Activated B cell treated with CpG ODN at 0.5 μM for 24 hours (primary cell): ENCODE measurements around the gene BTBD9. TPM values are rescaled to one million over a fixed set of nuclear protein-coding genes. Genes with fewer than 3 reads are reported as not detected.

Experiments used
- ATAC-seq: fragments of 200-7000 bp; cut with Tn5 transposase; one replicate; pipeline ENCODE4 v1.10.0; 2021; ENCODE audit warnings: low read depth, mild to moderate bottlenecking, moderate library complexity
- CTCF ChIA-PET: fragments of 350-600 bp; sonication (Branson Sonifier 250); formaldehyde crosslinking; loops from one replicate; lab custom pipeline; 2021; ENCODE audit warnings: antibody characterized with exemption; lab: Charles Lee
- POLR2A ChIA-PET: fragments of 350-600 bp; sonication (Branson Sonifier 250); formaldehyde crosslinking; loops from one replicate; lab custom pipeline; 2021; ENCODE audit warnings: antibody characterized with exemption; lab: Charles Lee
- DNase-seq: peaks from one replicate; pipeline ENCODE4 v3.0.0; 2022
- H3K27ac Mint-ChIP-seq: one replicate; pipeline ENCODE4 v1.8.0; 2020; ENCODE audit warnings: mixed read lengths
- H3K27me3 Mint-ChIP-seq: one replicate; pipeline ENCODE4 v1.8.0; 2021; ENCODE audit warnings: mixed read lengths
- H3K36me3 Mint-ChIP-seq: one replicate; pipeline ENCODE4 v1.8.0; 2021; ENCODE audit warnings: low read depth, mixed read lengths
- H3K4me1 Mint-ChIP-seq: one replicate; pipeline ENCODE4 v1.8.0; 2021; ENCODE audit warnings: mixed read lengths
- H3K4me3 Mint-ChIP-seq: one replicate; pipeline ENCODE4 v1.8.0; 2020; ENCODE audit warnings: mild to moderate bottlenecking, mixed read lengths
- H3K9me3 Mint-ChIP-seq: one replicate; pipeline ENCODE4 v1.8.0; 2020; ENCODE audit warnings: mixed read lengths
- CTCF ChIP-seq: fragments of 200-600 bp; IDR thresholded peaks from one replicate; pipeline ENCODE4 v1.8.0; 2022; ENCODE audit warnings: antibody characterized with exemption, mild to moderate bottlenecking
- intact Hi-C: fragments of 100-400 bp; cut with micrococcal nuclease; formaldehyde crosslinking; loops from one replicate; pipeline ENCODE4 v1.15.1; 2024
- total RNA-seq: library from RNA; stranded (reverse); gene quantifications from 2 replicates; pipeline ENCODE4 v1.2.3, GENCODE V29; 2022

The BTBD9 gene
- total RNA-seq, 1 donor from 2014 or later = 25.7 TPM

- Mint-ChIP-seq H3K27me3 (no peaks in the 10 kb centered on the region), H3K4me3 (no peak overlapping the region), H3K9me3 (no peaks in the 10 kb centered on the region), H3K36me3 (no peaks in the 10 kb centered on the region), H3K4me1 (no peaks in the 10 kb centered on the region), H3K27ac (no peak overlapping the region)
- ChIA-PET CTCF (no interaction called here), POLR2A (no interaction called here)
- intact Hi-C loops = no loop called here
- no peak for TF ChIP-seq CTCF
- DNase-seq (no peak), ATAC-seq (no peak)
Observed at GRCh38 chr6:38214159-38214558, 425.6 kb downstream of the BTBD9 start.

DNA sequence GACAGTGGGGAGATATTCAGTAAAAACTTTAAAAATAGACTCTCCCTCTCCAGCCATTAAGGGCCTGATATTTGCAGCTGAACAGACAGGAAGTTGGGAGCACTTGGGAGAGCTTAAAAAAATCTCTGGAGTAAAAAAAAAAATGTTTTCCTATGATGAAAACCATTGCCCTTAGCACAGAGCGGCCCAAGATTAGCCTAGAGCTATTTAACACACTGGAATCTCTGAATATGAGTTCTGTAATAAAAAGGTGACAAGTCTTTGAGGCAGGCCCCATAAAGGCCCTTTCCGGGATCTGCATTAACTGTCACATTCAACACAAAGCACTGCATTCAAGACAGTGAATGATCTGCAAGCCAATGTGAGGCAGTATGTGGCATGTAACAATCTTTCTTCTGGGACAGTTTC is 426.5 kb downstream of the BTBD9 start:
- H3K27me3 Mint-ChIP-seq = no peaks in the 10 kb centered on the region
- no peak for ATAC-seq
- no peak overlapping the region for H3K27ac Mint-ChIP-seq
- ChIA-PET POLR2A (no interaction called here), CTCF (no interaction called here)
- no peak for DNase-seq
- H3K4me1 Mint-ChIP-seq = no peaks in the 10 kb centered on the region
- intact Hi-C loops = no loop called here
- H3K9me3 Mint-ChIP-seq = no peaks in the 10 kb centered on the region
- no peak overlapping the region for H3K4me3 Mint-ChIP-seq
- H3K36me3 Mint-ChIP-seq = no peaks in the 10 kb centered on the region
- TF ChIP-seq CTCF = no peak

DNA sequence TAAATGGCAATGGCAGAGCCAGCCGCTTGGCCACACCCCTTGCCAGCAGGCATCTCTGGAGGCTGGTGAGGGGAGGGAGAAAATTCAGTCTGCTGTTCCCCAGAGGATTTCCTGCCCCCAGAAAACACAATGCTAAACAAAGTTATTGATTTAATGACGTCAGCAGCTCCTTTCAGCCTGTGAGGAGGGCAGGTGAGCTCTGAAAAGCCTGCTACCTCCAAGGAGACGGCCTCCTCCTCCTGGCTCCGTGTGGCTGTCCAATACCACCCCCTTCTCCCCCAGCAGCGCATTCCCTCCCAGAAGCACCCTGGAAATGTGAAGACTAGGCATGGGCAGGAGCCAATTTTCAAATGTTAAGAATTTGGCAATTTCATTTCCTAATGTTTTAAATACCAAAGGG is 427.1 kb downstream of the BTBD9 start:
- POLR2A ChIA-PET = no interaction called here
- Mint-ChIP-seq H3K9me3 (no peaks in the 10 kb centered on the region), H3K27ac (no peak overlapping the region), H3K36me3 (no peaks in the 10 kb centered on the region), H3K4me1 (no peaks in the 10 kb centered on the region), H3K27me3 (no peaks in the 10 kb centered on the region), H3K4me3 (no peak overlapping the region)
- intact Hi-C loops = no loop called here
- TF ChIP-seq CTCF = no peak
- ATAC-seq = no peak
- DNase-seq = no peak
- CTCF ChIA-PET = no interaction called here

DNA sequence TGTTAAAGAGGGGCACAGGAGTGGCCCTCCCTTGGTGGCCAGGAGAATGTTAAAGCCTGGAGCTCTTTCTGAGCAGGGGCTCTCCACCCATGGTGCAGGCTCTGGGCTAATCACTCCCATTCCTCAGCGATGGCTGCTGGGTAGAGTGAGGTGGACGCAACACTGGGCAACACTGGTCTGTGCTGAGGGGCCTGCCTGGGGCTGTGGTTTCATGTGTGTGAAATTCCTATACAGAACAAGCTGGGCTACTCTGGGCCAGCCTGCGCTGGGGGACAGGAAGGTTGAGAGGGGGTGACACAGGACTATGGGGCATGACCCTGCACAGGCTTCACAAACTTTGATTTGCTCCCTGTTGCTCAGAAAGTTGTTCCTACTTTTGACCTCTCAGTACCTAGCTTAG is 427.6 kb downstream of the BTBD9 start:
- Mint-ChIP-seq H3K36me3 (no peaks in the 10 kb centered on the region), H3K4me3 (no peak overlapping the region), H3K27me3 (no peaks in the 10 kb centered on the region), H3K9me3 (no peaks in the 10 kb centered on the region), H3K27ac (no peak overlapping the region), H3K4me1 (no peaks in the 10 kb centered on the region)
- intact Hi-C loops = no loop called here
- CTCF ChIA-PET = no interaction called here
- POLR2A ChIA-PET = no interaction called here
- no peak for TF ChIP-seq CTCF
- no peak for DNase-seq
- ATAC-seq = no peak

- Mint-ChIP-seq H3K27ac (no peak overlapping the region), H3K4me1 (no peaks in the 10 kb centered on the region), H3K4me3 (no peak overlapping the region), H3K36me3 (peaks cover 4% of the 10 kb centered on the region), H3K27me3 (no peaks in the 10 kb centered on the region), H3K9me3 (no peaks in the 10 kb centered on the region)
- DNase-seq (no peak), ATAC-seq (no peak)
- intact Hi-C loops = no loop called here
- no peak for TF ChIP-seq CTCF
- POLR2A ChIA-PET = no interaction called here
- CTCF ChIA-PET = no interaction called here
Observed at GRCh38 chr6:38209371-38210260, 430.1 kb downstream of the BTBD9 start.
